ENCODE measurements around the gene ATP1B2. TPM values are rescaled to one million over a fixed set of nuclear protein-coding genes. Genes with fewer than 3 reads are reported as not detected.

Gene ATP1B2
- total and polyA plus RNA-seq, 9 of the 15 experiments (the other 6 are each of a cell fraction or from before 2014, with no cell fraction given) = 0.23 to 6.0 (median 0.99) TPM

DNA sequence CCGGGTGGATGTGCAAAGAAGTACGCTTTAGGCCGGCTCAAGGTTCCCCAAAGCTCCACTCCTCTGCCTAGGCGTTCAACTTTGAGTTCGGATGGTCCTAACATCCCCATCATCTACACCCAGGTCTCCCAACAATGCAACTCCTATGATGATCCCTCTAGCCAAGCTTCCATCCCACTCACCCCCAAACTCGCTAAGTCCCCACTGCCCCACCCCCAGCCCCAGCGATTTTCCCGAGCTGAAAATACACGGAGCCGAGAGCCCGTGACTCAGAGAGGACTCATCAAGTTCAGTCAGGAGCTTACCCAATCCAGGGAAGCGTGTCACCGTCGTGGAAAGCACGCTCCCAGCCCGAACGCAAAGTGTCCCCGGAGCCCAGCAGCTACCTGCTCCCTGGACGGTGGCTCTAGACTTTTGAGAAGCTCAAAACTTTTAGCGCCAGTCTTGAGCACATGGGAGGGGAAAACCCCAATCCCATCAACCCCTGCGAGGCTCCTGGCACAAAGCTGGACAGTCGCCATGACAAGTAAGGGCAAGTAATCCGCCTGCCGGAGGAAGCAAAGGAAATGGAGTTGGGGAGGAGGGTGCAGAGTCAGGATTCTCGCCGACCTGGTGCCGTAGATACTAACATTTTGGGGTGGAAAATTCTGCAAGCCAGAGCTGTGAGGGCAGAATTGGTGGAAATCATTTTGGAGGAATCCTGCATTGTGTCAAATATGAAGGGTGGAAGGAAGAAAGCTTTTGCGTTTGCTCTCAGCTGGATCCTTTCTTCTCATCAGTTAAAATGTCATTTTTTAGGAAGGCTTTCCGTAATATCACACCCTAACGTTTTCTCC, 36.6 kb downstream of the ATP1B2 start, which contains the start of gene TP53 (continued):
- TF ChIP-seq, protein P1, sequence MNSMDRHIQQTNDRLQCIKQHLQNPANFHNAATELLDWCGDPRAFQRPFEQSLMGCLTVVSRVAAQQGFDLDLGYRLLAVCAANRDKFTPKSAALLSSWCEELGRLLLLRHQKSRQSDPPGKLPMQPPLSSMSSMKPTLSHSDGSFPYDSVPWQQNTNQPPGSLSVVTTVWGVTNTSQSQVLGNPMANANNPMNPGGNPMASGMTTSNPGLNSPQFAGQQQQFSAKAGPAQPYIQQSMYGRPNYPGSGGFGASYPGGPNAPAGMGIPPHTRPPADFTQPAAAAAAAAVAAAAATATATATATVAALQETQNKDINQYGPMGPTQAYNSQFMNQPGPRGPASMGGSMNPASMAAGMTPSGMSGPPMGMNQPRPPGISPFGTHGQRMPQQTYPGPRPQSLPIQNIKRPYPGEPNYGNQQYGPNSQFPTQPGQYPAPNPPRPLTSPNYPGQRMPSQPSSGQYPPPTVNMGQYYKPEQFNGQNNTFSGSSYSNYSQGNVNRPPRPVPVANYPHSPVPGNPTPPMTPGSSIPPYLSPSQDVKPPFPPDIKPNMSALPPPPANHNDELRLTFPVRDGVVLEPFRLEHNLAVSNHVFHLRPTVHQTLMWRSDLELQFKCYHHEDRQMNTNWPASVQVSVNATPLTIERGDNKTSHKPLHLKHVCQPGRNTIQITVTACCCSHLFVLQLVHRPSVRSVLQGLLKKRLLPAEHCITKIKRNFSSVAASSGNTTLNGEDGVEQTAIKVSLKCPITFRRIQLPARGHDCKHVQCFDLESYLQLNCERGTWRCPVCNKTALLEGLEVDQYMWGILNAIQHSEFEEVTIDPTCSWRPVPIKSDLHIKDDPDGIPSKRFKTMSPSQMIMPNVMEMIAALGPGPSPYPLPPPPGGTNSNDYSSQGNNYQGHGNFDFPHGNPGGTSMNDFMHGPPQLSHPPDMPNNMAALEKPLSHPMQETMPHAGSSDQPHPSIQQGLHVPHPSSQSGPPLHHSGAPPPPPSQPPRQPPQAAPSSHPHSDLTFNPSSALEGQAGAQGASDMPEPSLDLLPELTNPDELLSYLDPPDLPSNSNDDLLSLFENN (IDR thresholded peaks at IDR 0.05; ENCODE audit: low read depth in 2 of 2, low read length in 2 of 2) = peak in 1 of 2 experiments; percentile 69; a peak in 1 of 4 replicates
- TF ChIP-seq, protein P2, sequence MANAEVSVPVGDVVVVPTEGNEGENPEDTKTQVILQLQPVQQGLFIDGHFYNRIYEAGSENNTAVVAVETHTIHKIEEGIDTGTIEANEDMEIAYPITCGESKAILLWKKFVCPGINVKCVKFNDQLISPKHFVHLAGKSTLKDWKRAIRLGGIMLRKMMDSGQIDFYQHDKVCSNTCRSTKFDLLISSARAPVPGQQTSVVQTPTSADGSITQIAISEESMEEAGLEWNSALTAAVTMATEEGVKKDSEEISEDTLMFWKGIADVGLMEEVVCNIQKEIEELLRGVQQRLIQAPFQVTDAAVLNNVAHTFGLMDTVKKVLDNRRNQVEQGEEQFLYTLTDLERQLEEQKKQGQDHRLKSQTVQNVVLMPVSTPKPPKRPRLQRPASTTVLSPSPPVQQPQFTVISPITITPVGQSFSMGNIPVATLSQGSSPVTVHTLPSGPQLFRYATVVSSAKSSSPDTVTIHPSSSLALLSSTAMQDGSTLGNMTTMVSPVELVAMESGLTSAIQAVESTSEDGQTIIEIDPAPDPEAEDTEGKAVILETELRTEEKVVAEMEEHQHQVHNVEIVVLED (CRISPR knock-in tag; IDR thresholded peaks at IDR 0.05) = no peak
- TF ChIP-seq HNRNPLL (IDR thresholded peaks at IDR 0.05; ENCODE audit: low read depth, low read length, poor library complexity, severe bottlenecking) (no peak), RUNX1 (IDR thresholded peaks at IDR 0.05; ENCODE audit: low read depth) (no peak), CBX3 (IDR thresholded peaks at IDR 0.05; ENCODE audit: borderline replicate concordance in 1 of 2, low read length in 2 of 2) (peak in 1 of 2 experiments; percentile 56; a peak in 1 of 3 replicates), ZNF311 (CRISPR knock-in tag; IDR thresholded peaks at IDR 0.05) (no peak), ASH1L (IDR thresholded peaks at IDR 0.05; ENCODE audit: borderline replicate concordance, low read depth, partially characterized antibody) (no peak), TCF3 (CRISPR knock-in tag; IDR thresholded peaks at IDR 0.05) (no peak), FOXO4 (CRISPR knock-in tag; IDR thresholded peaks at IDR 0.05) (no peak), ZNF282 (CRISPR knock-in tag; IDR thresholded peaks at IDR 0.05) (no peak), SNRNP70 (optimal IDR thresholded peaks at IDR 0.05; ENCODE audit: low read depth, low read length) (no peak), SIRT6 (IDR thresholded peaks at IDR 0.05; ENCODE audit: low read depth, low read length) (no peak), MYBL2 (IDR thresholded peaks at IDR 0.05; ENCODE audit: low read depth) (no peak), MYBL2 (CRISPR knock-in tag; IDR thresholded peaks at IDR 0.05; ENCODE audit: borderline replicate concordance) (no peak), ZBTB9 (CRISPR knock-in tag; IDR thresholded peaks at IDR 0.05) (no peak)
